CD4-positive, alpha-beta T cell treated with Interleukin-2 at 100 ng/mL for 4 hours (primary cell): ENCODE measurements around the gene SH3PXD2B.
"Not testable (repeated sequence)": the region's sequence is repeated elsewhere in the genome, so short reads cannot be mapped to it uniquely, and the experiment has no call there.

Source experiments
- DNase-seq: peaks from one replicate; pipeline ENCODE4 v3.0.0-alpha.2; 2020; ENCODE audit warnings: low spot score

The SH3PXD2B gene

DNA sequence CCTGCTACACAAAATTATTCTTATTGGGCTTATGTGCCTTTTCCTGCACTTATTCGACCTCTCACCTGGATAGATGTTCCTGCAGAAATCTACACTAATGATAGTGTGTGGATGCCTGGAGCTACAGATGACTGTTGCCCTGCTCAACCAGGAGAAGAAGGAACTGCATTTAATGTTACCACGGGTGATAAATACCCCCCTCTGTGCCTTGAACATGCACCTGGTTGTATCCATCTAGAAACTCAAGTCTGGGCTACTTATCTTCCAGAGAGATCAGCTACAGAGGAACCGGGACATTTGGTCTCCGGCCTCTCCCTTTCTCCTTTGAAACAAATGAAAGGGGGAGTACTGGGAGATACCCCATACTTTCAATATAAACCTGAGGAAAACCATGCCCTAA, 54.5 kb downstream of the SH3PXD2B start:
- no peak for DNase-seq

DNA sequence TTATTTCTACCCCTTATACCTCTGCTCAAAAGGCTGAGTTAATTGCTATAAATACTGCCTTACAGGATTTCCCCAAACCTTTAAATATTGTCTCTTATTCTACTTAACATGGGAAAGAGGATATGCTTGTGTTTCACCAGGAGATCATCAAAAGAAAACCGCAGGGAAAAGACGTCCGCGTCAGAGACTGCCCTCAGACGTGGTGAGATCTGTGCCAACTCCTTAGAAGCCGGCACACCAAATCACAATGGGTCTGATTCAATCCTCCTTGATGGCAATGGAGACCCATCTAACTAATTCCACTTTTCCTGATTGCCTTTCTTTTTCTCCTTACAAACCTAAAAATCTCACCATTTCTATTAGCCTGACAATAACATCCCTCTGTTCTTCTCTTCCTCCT, 55.0 kb downstream of the SH3PXD2B start:
- DNase-seq = no peak

DNA sequence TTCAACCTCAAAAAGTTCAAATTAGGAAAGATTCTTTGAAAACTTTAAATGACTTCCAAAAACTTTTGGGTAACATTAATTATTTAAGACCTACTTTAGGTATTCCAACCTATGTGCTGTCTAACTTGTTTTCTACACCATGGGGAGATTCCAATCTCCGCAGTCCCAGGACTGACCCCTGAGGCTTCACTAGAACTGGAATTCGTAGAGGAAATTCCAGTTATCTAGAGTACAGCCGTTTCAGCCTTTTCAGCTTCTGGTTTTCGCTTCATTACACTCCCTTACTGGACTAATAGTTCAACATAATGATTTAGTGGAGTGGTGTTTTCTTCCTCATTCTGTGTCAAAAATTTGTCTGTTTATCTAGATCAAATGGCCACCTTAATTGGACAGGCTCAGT, 55.7 kb downstream of the SH3PXD2B start:
- not testable (repeated sequence) for DNase-seq

DNA sequence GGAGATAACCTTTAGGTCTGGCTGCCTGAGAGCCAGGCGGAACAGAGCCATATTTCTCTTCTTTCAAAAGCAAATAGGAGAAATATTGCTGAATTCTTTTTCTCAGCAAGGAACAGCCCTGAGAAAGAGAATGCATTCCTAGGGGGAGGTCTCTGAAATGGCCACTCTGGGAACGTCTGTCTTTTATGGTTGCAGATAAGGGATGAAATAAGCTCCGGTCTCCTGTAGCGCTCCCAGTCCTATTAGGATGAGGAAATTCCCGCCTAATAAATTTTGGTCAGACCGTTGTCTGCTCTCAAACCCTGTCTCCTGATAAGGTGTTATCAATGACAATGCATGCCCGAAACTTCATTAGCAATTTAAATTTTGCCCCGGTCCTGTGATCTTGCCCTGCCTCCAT, 57.3 kb downstream of the SH3PXD2B start:
- DNase-seq = not testable (repeated sequence)

DNA sequence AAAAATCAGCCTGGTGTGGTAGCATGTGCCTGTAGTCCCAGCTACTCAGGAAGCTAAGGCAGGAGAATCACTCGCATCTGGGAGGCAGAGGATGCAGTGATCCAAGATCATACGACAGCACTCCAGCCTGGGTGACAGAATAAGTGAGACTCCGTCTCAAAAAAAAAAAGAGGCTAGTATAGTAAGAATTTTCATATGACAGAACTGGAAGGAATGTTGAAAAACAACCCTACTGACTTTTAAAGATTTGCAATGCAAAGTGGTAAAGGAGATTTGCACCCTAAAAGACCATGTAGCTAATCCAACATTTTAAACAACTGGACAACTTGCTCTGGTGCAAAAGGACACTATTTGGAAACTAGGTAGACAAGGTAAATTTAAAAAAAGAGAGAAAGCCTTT, 58.1 kb downstream of the SH3PXD2B start:
- DNase-seq = no peak

DNA sequence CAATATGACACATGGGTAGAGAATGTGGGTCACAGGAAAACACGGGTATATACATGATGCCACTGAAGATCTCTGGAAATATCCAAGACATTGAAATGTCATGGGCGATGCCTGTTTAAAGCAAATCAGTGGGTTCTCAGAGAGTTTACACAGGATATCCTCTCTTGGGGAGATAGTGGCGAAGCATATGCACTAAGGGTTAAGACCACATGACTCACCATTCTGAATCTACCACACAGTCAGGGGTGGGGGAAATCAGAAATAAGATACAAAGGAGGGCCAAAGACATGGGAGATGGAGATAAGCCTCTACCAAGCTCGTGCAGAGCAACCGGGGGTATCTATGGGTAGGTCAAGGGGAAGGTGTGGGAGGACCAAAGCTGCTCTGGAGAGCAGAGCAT, 58.8 kb downstream of the SH3PXD2B start:
- DNase-seq = no peak

DNA sequence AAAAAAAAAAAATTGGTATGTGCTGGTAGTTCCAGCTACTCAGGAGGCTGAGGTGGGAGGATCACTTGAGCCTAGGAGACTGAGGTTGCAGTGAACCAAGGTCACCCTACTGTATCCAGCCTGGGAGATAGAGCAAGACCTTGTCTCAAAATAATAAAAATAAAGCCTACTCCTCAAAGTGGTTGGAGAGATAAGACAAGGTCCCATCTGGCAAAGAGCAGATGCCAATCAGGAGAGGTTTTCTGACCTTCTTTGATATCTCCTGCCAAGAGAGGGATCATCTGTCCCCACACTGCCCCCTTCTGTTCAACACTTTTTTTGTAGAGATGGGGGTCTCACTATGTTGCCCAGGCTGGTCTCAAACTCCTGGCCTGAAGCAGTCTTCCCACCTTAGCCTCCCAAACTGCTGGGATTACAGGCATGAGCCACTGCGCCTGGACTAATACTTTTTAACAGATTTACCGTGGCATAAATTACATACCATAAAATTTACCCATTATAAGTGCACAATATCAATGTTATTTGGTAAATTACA, 64.7 kb downstream of the SH3PXD2B start:
- no peak for DNase-seq

DNA sequence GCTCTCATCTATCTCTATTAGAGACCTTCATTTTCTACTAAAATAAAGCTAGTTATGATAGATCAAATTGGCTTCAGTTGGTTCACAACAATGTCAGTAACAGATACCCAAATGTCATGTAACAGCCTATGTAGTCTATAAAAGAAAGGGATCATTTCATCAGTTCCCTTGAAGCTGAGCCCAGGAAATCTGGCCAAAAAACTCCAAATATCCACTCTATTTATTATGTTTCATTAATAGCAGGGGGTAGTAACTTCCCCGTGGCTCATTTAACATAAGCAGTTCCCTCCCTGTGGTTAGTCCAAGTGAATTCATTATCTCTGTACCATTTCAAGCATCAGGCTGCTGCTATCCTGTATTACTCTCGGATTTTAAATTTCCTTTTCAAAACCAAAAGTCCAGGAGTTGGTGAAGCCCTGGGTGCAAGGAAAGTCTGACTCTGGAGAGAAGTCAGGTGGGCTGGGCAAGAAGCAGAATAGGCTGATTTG, 66.0 kb downstream of the SH3PXD2B start:
- no peak for DNase-seq

DNA sequence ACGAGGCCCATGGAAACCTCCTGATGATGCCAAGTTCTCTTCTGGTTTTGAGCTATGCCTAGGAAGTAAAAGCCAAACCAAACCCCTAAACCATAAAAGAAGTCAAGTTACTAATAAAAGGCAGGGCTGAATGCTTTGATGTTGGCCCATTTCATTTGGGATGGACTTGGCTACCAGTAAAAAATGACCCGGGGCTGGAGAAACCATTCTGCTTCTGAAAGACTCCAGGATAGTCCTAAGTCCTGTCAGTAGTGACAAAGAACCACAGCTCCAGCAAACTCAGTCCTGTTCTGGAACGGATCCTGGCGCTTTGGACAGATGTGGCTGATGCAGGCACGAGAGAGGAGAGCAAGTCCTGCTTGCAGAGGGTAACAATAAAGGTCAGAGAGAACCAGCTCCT, 68.6 kb downstream of the SH3PXD2B start:
- DNase-seq = no peak

DNA sequence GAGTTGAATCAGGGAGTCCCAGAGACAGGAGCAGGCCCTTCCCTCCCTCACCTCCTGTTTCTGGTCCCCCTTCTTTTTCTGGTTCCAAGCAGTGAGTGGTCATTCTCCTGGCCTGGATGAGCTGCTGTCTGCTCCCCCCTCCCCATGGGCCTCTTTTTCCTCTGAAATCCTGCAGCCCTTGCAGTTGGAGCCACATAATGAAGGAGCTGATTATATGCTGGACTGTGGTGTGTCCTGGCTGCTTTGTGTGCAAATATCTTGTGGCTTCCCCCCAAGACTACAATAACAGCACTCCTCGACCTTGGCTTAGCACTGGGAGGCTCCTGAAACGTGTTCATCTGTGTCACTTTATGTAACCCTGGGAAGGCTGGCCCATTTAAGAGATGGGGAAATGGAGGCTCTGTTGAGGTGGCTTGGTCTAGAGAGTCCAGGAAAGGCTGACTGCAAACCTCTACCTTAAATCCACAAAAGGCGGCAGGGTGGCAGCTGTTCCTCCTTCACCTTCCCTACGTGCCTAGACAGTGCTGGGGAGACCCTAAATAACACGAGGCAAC, 69.2 kb downstream of the SH3PXD2B start:
- no peak for DNase-seq

DNA sequence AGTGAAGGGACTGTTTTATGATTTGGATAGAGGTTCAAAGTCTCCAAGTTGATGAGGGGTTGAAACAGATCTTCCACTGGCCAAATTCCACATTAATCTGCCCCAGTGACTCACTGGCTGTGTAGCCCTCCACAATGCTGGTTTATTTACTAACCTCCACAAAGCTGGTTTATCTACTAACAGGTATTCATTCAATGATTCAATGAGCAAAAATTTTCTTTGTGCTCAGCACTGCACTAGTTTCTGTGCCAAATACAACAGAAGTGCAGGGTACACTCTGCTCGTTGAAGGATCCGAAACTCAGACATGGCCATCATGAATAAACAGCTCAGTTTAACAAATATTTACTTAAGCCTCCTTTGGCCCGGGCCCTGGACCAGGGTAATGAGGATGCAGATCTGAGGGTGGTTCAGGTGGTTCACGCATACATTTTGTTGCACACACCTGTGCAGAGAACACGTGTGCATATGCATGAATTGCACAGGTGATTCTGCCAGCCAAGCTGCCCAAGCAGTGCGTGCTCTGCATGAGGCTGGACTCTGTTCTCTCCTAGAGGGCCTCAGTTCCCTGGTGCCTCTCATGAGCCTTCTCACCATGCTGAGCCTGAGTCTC, 71.0 kb downstream of the SH3PXD2B start:
- no peak for DNase-seq

DNA sequence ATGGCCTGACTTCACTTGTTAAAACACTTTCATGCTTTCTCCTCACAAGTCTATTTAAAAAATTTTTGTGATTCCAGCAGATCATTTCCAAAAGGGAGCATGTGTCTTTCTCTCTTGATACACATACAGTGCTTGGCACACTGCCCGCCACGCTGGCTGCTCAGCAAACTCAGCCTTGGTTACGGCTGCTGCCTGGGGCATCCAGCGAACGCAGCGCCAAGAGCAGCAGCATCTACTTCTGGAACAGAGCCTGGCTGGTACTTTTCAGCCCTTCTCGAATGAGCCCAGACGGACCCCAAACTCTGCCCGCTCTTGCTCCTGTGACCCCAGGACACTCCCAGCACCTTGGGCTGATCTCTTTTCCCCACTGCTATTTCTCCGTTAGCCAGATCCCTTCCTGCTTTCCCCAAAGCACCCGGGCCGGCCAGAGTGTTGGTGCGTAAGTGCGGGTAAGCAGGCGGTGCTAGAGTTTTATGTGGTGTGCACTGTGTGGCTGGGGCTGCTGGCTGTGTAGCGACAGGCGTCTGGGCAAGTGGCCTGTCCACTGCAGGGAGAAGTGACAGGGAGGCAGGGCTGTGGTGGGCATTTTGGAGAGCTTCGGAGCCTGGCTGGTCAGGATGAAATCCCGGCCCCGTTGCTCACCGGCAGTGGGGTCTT, 73.2 kb downstream of the SH3PXD2B start:
- DNase-seq = no peak

DNA sequence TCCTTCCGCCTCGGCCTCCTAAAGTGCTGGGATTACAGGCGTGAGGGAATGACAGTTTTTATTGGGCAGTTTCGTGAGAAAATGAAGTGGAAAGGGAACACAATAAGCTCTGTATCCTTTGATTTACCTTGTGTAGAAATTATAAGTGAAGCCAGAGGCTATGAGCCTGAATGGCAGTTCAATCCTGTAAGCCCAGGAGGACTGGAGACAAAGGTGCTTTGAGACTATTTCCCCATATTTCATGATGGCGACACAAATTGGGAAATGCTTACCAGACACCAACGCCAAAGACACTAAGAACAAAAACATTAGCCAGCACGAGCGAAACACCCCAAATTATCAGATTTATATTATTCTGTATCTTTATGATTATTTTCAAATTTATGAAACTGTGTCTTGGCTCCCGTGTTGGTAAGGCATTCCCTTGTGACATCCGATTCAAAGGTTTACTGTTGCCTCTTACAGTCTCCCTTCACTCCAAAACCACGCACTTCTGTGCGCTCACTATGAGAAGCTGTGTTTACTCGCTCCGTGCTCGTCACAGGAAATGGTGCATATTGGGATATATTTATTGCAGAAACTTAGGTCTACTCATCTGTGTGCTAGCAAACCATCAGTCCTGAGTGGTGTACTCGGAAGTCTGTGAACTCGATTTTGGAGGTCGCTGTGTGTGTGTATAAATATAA, 73.9 kb downstream of the SH3PXD2B start:
- DNase-seq = no peak

DNA sequence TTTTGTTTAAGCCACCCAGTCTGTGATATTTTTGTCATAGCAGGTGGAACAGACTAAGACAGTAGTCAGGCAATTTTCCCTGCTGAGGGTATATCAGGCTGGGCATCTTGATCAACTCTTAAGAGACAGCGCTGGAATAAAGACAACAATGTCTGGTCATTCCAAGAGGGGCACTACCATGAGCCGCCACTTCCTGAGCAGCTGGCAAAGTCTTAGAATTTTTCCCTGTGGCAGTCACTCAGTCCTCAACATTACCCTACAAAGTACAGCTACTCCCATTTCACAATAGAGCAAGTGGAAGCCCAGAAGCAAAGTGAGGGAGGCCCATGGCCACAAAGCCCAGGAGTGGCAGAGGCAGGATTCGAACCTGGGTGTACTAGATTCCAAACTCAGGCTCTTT, 74.8 kb downstream of the SH3PXD2B start:
- DNase-seq = no peak

DNA sequence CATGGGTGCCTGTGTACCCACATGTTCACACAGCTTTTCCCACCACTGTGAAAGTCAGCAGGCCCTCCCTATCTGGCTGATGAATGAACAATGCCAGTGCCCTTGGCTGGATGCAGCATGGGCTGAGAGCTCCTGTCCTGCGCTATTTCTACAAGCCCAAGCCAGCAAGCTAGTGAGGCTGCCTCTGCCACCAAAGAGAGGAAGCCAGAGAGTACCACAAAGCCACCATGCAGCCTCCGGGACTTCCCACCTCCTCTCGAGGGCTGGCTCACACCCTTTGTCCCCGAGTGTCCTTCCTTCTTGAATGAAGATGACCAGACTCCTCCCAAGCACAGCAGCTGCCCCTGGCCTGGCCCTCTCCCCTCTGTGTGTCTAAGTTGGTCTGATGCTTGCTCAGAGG, 76.5 kb downstream of the SH3PXD2B start:
- no peak for DNase-seq

DNA sequence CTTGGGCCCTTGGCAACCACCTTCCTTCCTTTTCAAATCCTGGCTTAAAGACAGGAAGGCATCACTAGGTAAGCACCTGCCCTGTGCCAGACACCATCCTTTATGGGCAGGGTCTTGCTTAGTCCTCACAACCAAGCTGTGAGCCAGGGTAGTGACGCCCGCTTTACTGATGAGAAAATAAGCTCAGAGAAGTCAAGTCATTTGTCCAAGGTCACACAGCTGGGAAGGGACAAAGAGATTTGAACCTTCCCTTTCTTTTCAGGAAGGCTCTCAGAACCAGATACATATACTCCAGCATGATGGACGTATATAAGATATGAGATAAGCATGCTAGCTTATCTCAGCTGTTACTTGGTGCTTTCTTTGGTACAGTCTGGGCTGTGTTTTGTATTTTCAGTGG, 76.9 kb downstream of the SH3PXD2B start:
- no peak for DNase-seq

DNA sequence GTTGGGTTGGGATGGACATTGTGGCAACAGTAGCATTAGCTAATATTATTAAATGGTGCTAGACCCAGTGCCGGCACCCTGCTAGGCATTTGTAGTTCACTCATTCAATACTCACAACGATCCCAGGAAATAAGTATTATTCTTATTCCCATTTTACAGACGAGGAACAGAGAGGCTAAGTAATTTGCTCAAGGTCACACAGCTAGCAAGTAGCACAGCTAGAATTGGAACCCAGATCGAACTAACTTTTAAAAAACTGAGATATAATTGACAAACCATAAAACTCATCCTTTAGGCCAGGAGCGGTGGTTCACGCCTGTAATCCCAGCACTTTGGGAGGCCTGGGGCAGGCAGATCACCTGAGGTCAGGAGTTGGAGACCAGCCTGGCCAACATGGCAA, 79.5 kb downstream of the SH3PXD2B start:
- no peak for DNase-seq

DNA sequence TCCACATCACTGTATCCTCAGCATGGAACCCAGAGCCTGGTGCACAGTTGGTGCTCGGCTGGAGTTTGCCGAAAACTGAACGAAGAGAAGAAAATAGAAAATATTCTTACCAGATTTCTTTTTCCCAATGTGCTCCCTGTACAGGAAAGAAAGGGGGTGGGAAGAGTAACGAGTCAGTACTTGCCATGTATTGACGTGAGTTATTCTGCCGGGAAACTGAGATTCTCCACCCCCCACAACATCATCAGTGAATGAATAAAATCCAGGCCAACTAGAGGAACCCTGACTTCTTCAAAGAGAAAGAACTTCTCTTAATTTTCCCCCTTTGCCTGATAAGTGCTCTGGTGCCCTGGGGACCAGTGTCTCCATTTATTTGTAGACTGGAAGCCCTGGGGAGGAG, 80.6 kb downstream of the SH3PXD2B start:
- DNase-seq = no peak

DNA sequence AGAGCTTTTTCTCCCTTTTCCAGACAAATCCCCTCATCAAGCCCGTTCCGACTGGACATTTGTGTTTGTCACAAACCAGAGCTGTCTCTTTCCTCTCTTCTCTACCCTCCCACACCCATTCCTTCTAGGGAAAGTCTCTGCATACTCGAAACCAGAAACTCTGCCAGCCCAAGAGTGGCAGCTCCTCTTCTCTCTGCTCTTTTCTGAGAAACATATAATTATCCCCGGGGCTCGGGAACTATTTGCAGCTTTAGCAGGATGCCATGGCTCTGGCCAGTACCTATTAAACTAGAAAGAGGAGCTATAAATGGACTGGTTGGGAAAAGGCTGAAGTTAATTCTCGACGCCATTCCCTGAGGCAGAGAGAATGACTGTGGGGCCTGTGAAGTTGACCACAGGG, 82.6 kb downstream of the SH3PXD2B start:
- no peak for DNase-seq

DNA sequence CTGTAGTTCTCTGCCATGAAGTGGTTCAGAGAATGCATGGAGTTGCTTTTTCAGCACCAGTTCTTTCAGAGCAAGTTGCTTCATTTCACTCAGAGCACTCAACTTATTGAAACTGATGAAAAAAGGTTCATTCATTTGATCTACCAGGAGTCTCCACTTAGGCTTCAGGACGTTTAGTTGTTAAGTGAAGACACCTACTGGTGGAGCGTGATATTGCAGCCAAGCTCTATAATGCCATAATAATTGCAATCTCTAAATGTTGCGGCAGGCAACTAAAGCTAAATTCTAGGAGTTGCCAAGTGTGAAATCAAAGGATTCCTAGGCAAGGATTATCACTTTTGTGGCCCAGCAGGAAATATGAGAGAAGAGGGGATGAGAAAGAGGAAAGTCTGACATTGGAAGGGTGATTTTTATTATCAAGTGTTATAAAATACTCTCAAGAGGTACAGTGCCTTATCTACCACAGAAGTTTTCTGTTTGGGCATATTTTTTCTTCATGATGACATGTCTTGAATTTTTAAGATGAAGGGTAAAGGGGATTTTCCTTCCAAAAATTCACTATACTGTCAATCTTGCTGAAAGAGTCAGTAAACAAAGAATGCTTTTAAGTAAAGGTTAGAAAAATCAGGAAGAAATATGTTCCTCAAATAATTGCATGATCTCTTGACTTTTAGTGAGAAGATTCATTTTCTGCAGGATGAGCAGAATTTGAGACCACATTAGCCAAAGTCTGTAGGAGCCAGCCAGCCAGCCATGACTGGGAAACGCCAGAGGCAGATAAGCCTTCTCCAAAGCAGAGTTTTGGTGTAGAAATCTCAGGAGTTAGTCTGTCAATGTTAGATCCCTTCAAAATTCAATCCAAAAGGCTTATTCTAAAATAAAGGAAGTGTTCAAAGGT, 83.4 kb downstream of the SH3PXD2B start:
- no peak for DNase-seq

DNA sequence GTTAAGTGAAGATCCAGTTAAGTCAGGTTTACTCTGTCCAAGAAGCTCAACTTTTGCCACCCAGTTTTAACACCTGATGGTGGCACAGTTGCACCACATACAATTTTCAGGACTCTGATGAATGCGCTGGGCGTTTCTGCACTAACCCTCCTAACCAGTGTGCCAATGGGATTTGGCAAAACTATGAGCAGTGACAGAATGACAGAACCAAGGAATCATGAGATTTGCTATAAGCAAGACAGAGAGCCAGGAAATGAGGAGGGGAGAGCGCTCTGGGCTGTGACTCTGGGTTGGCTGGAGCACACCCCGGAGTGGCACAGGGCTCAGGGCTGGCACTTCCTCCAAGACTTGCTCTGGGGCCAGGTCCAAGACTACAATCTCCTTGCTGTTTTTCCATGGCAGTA, 84.1 kb downstream of the SH3PXD2B start:
- DNase-seq = no peak

DNA sequence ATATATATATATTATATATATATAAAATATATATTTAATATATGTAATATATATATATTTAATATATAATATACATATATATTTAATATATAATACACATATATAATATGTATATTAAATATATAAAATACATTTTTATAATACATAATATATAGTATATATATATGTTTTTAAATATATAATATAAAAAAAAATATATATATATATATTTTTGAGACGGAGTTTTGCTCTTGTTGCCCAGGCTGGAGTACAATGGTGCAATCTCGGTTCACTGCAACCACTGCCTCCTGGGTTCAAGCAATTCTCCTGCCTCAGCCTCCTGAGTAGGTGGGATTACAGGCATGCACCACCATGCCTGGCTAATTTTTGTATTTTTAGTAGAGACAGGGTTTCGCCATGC, 85.6 kb downstream of the SH3PXD2B start:
- not testable (repeated sequence) for DNase-seq
